IPS DF 6.9 (cell line): ENCODE measurements around the gene ITPK1.

Source experiments
- DNase-seq: peaks from one replicate; pipeline ENCODE4 v3.0.0-alpha.2; 2013; ENCODE audit warnings: low read depth, low spot score
- H3K27ac ChIP-seq: one replicate; pipeline ENCODE4 v1.5.1; 2013; ENCODE audit warnings: low read length, control low read depth
- H3K27me3 ChIP-seq: 2 replicates; pipeline ENCODE4 v1.6.1; 2013; ENCODE audit warnings: mild to moderate bottlenecking, low read length; ENCODE audit not compliant: control insufficient read depth, insufficient read depth
- H3K36me3 ChIP-seq: 2 replicates; pipeline ENCODE4 v1.6.1; 2013; ENCODE audit warnings: low read length; ENCODE audit not compliant: control insufficient read depth, insufficient read depth
- H3K4me1 ChIP-seq: 2 replicates; pipeline ENCODE4 v1.6.1; 2013; ENCODE audit warnings: low read length; ENCODE audit not compliant: control insufficient read depth, insufficient read depth
- H3K4me3 ChIP-seq: 2 replicates; pipeline ENCODE4 v1.5.1; 2013; ENCODE audit warnings: mild to moderate bottlenecking, low read length
- H3K9me3 ChIP-seq: 2 replicates; pipeline ENCODE4 v1.6.1; 2013; ENCODE audit warnings: low read length, inconsistent platforms; ENCODE audit not compliant: control insufficient read depth, insufficient read depth
- WGBS: extraction: QIAGEN DNeasy Blood & Tissue Kit; methylation state at CpG from one replicate; pipeline ENCODE4 v1.1.7; 2013; ENCODE audit warnings: mixed read lengths, missing lambda C conversion rate; ENCODE audit not compliant: insufficient read length, insufficient coverage; 5-methylcytosine and 5-hydroxymethylcytosine counted together

ITPK1 gene

GRCh38 chr14:92993302-92993701, 122.4 kb downstream of the ITPK1 start:
- no peak for DNase-seq
- H3K4me1 ChIP-seq, result no peaks in the 10 kb centered on the region; the same call in 1 of the 2 replicates
- no CpG with 5 or more reads among the region's 9 CpGs for WGBS
- no peaks in the 10 kb centered on the region for H3K27me3 ChIP-seq
- H3K4me3 ChIP-seq, result no peak overlapping the region
- H3K9me3 ChIP-seq, result no peaks in the 10 kb centered on the region
- no peak overlapping the region for H3K27ac ChIP-seq
- no peaks in the 10 kb centered on the region for H3K36me3 ChIP-seq

DNA sequence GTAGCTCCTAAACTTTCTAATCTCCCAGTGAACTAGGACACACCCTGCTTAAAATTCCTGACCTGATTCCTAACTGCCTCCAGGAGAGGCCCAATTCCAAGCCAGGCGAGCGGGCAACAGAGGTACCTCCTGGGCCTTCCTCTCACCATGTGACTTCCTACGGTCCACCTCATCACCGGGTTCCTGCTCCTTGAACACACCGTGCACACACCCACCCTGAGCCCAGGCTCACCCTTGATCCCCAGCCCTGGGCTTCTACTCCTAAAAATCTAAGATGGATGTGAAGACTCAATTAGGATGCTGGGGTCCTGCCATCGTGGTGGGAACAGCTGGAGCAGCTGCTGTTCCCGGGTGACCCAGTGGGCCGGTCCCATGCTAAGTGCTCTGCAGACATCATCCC, 124.2 kb downstream of the ITPK1 start:
- no peaks in the 10 kb centered on the region for H3K36me3 ChIP-seq

DNA sequence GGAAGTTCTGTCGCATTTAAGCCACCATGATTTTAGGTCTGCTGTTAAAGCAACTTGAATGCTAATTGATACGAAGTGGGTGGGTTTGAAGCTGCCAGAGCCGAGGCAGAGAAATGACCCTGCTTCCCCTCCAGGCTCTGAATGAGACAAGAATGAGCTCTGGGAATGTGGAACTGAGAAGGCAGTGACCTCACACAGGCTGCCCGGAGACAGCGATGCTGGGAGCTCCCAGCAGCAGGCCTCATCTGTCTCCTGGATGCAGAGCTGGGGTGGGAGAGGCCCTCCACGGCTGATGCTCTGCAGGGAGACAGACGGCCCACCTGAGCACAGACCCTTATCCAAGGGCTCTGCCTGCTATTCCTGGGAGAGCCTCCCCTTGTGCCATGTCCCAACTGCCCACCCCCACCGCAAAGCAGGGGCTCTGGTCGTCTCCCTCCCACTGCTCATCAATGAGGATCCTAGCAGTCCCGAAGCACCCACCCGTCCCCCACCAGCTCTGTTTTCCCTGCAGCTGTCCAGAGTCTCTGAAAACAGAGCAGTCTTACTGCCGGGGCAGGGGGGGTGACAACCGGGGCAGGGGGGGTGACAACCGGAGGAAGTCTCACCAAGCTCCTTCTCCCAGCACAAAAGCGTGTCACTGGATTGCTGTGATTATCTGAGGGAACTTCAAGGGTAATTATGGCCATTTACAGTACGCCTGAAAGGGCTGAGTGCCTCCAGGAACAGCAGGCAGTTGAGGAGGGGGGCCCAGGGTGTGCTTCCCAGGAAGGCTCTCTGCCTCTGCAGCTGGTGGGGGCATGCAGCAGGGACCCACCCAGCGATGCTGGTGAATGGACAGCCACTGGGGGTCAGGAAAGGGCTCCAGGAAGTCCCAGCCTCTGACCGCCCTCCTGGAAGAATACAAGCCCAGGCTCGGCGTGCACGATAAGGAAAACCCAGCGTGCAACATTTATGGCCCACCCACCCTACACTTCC, 125.0 kb downstream of the ITPK1 start:
- DNase-seq, result no peak
- no peaks in the 10 kb centered on the region for H3K9me3 ChIP-seq
- no CpG with 5 or more reads among the region's 22 CpGs for WGBS
- H3K27ac ChIP-seq, result no peak overlapping the region
- H3K36me3 ChIP-seq, result no peaks in the 10 kb centered on the region
- no peak overlapping the region for H3K4me3 ChIP-seq
- no peaks in the 10 kb centered on the region; the same call in 1 of the 2 replicates for H3K4me1 ChIP-seq
- no peaks in the 10 kb centered on the region for H3K27me3 ChIP-seq

More for the DNA sequence above, 124.2 kb downstream of the ITPK1 start:
- Histone ChIP-seq H3K27me3 (no peaks in the 10 kb centered on the region), H3K4me3 (no peak overlapping the region), H3K27ac (no peak overlapping the region), H3K9me3 (no peaks in the 10 kb centered on the region), H3K4me1 (no peaks in the 10 kb centered on the region; the same call in 1 of the 2 replicates)
- no CpG with 5 or more reads among the region's 8 CpGs for WGBS
- DNase-seq, result no peak

DNA sequence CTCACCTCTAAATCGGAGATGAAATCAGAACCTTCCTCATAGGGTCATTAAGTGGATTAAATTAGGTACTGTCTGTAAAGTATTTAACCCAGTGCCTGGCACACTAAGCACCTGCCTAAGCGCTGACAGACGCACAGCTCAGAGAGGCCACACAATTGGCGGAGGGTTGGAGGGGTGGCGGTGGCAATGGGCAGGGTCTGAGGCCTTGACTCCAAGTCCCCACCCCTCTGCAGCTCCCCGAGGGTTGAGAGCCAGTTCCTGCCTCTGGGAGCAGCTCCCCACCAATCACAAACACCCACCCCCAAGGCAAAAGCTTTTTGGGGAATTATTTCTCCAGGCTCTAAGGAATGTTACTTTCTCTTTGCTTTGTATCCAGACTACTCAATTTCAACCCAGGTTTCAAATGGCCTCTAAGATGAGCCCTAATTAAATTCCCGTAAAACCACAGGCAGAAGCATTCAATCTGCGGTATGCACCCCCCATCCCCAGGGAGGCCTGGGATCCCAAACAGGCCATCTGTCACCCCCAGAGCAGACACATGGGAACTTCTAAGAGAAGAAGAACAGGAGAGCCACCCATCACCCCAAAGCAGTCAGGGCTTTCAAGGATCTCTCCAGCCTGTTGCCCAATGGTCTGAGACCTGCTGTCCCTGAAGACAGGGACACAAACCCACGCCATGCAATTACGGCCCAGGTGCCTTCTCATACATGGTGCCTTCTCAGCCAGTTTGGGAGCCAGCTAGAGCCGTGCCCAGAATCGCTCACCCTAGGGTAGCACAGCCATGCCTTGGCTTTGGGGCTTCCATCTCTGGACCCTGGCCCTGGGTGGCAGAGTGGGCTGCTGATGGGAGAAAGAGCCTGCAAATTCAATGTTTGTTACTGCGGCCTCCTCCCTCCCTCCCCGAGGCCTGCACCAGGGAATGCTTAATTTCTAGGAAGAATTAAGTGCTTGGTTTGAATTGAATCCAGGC, 126.7 kb downstream of the ITPK1 start:
- no CpG with 5 or more reads among the region's 14 CpGs for WGBS

DNA sequence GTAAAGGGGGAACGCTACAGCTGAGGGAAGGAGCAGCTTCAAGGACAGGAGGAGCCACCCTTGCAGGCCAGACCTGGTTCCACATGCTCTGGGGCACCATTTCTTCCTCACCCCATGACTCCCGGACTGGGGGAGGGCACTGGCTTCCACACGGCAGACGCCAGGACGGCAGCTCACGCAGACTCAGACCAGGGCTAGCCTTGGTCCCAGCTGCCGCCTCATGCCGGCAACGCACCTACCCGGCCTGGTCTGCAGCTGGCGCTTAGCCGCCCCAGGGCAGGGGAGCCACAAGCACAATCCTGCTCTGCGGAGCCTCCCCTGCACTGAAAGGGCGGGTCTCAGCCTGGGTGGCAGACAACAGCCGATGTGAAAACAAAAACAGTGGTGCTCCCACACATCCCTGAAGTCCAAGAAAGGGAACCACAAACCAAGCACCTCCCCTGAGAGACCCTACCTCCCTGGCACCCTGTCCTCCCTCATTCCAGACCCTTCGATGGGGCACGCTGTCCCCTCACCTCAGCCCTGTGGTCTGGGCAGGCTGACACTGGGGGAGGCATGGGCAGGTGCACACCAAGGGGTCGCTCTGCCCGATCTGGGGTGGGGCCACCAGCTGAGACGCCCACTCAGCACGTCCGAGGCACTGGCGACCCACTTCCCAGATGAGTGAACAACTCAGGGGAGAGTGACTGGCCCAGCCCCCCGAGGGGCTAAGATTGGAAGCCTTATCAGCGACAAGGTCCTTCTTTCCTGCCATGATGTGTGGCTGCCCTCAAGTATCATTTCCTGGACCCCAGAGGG, 127.8 kb downstream of the ITPK1 start:
- Histone ChIP-seq H3K4me1 (no peaks in the 10 kb centered on the region; the same call in 1 of the 2 replicates), H3K4me3 (no peak overlapping the region), H3K36me3 (no peaks in the 10 kb centered on the region), H3K9me3 (no peaks in the 10 kb centered on the region), H3K27ac (no peak overlapping the region), H3K27me3 (no peaks in the 10 kb centered on the region)
- no peak for DNase-seq
- WGBS, result no CpG with 5 or more reads among the region's 25 CpGs

More for the DNA sequence above, 126.7 kb downstream of the ITPK1 start:
- Histone ChIP-seq H3K4me1 (no peaks in the 10 kb centered on the region; the same call in 1 of the 2 replicates), H3K4me3 (no peak overlapping the region), H3K36me3 (no peaks in the 10 kb centered on the region), H3K27me3 (no peaks in the 10 kb centered on the region), H3K9me3 (no peaks in the 10 kb centered on the region), H3K27ac (no peak overlapping the region)
- DNase-seq, result no peak

- no peaks in the 10 kb centered on the region for H3K9me3 ChIP-seq
- H3K27ac ChIP-seq, result no peak overlapping the region
- H3K27me3 ChIP-seq, result no peaks in the 10 kb centered on the region
- no peaks in the 10 kb centered on the region; the same call in 1 of the 2 replicates for H3K4me1 ChIP-seq
- no peak overlapping the region for H3K4me3 ChIP-seq
- no peak for DNase-seq
- WGBS, result no CpG with 5 or more reads among the region's 5 CpGs
- no peaks in the 10 kb centered on the region for H3K36me3 ChIP-seq
Measured at GRCh38 chr14:92987148-92987570, 128.6 kb downstream of the ITPK1 start.

DNA sequence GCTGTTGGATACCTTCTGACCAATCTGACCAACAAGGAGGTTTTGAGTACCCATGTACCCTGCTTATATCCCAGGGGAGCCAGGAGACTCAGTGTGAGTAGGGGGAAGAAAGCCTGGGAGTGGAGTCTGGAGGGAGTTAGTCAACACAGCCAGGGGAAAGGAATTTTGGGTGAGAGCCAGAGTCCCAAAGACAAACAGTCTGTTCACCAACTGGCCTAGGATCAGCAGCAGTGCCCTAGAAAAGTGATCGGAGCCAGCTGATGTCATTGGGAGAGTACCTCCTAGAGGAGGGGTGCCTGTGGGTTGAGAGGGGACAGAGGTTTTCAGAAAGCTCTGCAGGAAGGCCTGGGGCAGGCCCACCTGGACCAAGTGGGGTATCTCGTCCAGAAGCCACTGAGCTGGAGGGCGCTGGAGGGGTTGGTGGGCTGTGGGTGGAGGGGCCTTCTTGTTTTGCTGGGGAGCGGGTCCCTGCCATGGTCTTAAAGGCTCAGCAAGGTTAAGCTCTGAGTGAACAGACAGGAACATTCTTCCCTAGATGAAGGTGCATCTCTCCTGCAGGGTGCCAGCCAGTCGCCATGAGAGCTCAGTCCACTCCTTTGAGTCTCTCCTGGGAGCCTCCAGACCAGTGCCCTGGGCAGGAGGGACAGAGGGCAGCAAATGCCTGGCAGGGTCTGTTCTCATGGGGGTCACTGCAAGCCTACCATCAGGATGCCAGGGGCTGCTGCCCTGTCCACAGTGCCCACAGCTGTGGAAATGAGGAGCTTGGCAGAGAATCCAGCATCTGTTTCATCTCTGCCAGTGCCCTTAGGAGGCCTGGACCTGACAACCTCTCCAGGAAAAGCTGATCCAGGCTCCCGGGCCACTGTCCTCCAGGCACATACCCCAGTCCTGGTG, 129.2 kb downstream of the ITPK1 start:
- Histone ChIP-seq H3K4me3 (no peak overlapping the region), H3K9me3 (no peaks in the 10 kb centered on the region), H3K27me3 (no peaks in the 10 kb centered on the region), H3K36me3 (no peaks in the 10 kb centered on the region), H3K4me1 (no peaks in the 10 kb centered on the region; the same call in 1 of the 2 replicates), H3K27ac (no peak overlapping the region)
- no CpG with 5 or more reads among the region's 6 CpGs for WGBS
- DNase-seq, result no peak

GRCh38 chr14:92985521-92985920, 130.2 kb downstream of the ITPK1 start:
- no peaks in the 10 kb centered on the region for H3K27me3 ChIP-seq
- no peak overlapping the region for H3K4me3 ChIP-seq
- H3K36me3 ChIP-seq, result no peaks in the 10 kb centered on the region
- no CpG with 5 or more reads among the region's 4 CpGs for WGBS
- H3K27ac ChIP-seq, result no peak overlapping the region
- H3K9me3 ChIP-seq, result no peaks in the 10 kb centered on the region
- H3K4me1 ChIP-seq, result no peaks in the 10 kb centered on the region
- DNase-seq, result no peak

- WGBS, result no CpG with 5 or more reads among the region's 4 CpGs
- Histone ChIP-seq H3K27ac (no peak overlapping the region), H3K36me3 (no peaks in the 10 kb centered on the region), H3K9me3 (no peaks in the 10 kb centered on the region), H3K27me3 (no peaks in the 10 kb centered on the region), H3K4me3 (no peak overlapping the region), H3K4me1 (no peaks in the 10 kb centered on the region)
- DNase-seq, result no peak
Measured at GRCh38 chr14:92984896-92985295, 130.8 kb downstream of the ITPK1 start.
